GM10248 (cell line): ENCODE measurements around the gene IRAK1.

Experiments used
- CTCF ChIA-PET: fragments of 300-600 bp; sonication (Branson Sonifier 250); formaldehyde crosslinking; extraction: SDS; loops from one replicate; lab custom pipeline; 2021; ENCODE audit warnings: antibody characterized with exemption; lab: Yijun Ruan, JAX
- POLR2A ChIA-PET: fragments of 350-650 bp; sonication (Branson Sonifier 250); formaldehyde crosslinking; extraction: SDS; loops from one replicate; lab custom pipeline; 2020; ENCODE audit warnings: antibody characterized with exemption; lab: Yijun Ruan, JAX
- DNase-seq: peaks from one replicate; pipeline ENCODE4 v3.0.0; 2012; ENCODE audit errors: extremely low spot score
- CTCF ChIP-seq: IDR thresholded peaks from 2 replicates; pipeline ENCODE4 v1.5.1; 2012; ENCODE audit warnings: mild to moderate bottlenecking, low read depth; ENCODE audit errors: extremely low read depth, missing control alignments, control extremely low read depth

Gene IRAK1

GRCh38 chrX:154059231-154059630 lies 39.5 kb upstream of the IRAK1 start:
- TF ChIP-seq CTCF: no peak
- DNase-seq: no peak
- ChIA-PET CTCF (interaction anchor here (1.6 kb wide), 1 partner anchor 46 kb away, joined by 3 read pairs; no protein-coding TSS in a partner anchor), POLR2A (no interaction called here)

GRCh38 chrX:154058214-154058997 lies 38.7 kb upstream of the IRAK1 start:
- CTCF ChIA-PET: no interaction called here
- TF ChIP-seq CTCF: no peak
- DNase-seq: no peak
- POLR2A ChIA-PET: no interaction called here

GRCh38 chrX:154057791-154058190 lies 38.1 kb upstream of the IRAK1 start:
- no peak for DNase-seq
- TF ChIP-seq CTCF: no peak
- POLR2A ChIA-PET: no interaction called here
- CTCF ChIA-PET: no interaction called here

- DNase-seq: no peak
- TF ChIP-seq CTCF: no peak
- ChIA-PET POLR2A (interaction anchor here (0.6 kb wide), 2 partner anchors 19 to 33 kb away, joined by 3 to 7 read pairs; no protein-coding TSS in a partner anchor), CTCF (interaction anchor here (0.7 kb wide), 1 partner anchor 10 kb away, joined by 3 read pairs; no protein-coding TSS in a partner anchor)
Measured at GRCh38 chrX:154056770-154057241, 37.1 kb upstream of the IRAK1 start.

GRCh38 chrX:154051201-154051810 lies 31.6 kb upstream of the IRAK1 start:
- ChIA-PET POLR2A (no interaction called here), CTCF (interaction anchor here (0.7 to 1.6 kb wide), 7 partner anchors 10 to 38 kb away, joined by 3 to 6 read pairs (median 4); no protein-coding TSS in a partner anchor)
- peak; percentile 54 for TF ChIP-seq CTCF
- peak; percentile 62 for DNase-seq

- no peak for TF ChIP-seq CTCF
- no peak for DNase-seq
- ChIA-PET POLR2A (no interaction called here), CTCF (interaction anchor here (0.5 to 2.0 kb wide), 4 partner anchors 9 to 37 kb away, joined by 3 to 6 read pairs (median 4); partner anchors contain the start of gene IRAK1)
Measured at GRCh38 chrX:154050113-154050495, 30.4 kb upstream of the IRAK1 start.
